Measurements from ENCODE around the gene MGMT.

The MGMT gene

DNA sequence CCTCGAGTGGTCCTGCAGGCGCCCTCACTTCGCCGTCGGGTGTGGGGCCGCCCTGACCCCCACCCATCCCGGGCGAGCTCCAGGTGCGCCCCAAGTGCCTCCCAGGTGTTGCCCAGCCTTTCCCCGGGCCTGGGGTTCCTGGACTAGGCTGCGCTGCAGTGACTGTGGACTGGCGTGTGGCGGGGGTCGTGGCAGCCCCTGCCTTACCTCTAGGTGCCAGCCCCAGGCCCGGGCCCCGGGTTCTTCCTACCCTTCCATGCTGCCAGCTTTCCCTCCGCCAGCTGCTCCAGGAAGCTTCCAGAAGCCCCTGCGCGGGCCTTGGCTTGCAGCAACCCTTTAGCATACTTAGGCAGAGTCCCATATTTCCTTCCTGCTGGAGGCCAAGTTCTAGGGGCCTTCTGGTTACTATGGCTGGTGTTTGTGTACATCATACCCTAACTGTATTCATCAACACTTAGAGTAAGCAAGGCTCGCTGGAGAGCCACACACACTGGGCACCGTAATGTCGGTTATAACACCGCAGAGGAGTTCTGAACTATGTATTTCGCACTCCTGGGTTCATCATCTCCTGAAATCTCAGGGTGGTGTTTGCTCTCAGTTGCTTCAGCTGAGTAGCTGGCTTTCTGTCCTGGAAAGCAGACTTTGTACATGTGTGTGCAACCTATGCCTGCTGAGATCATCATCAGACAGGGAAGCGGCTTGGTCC lies 471 bp downstream of the MGMT start:
- Mint-ChIP-seq H3K9me3 (no peaks in the 10 kb centered on the region), H3K4me3 (peak overlapping the region; percentile 90), H3K4me1 (peaks cover 7% of the 10 kb centered on the region), H3K27ac (peak overlapping the region; percentile 84), H3K36me3 (peaks cover 4% of the 10 kb centered on the region), H3K27me3 (no peaks in the 10 kb centered on the region)
- no peak for ATAC-seq (ENCODE audit: low read depth)
- DNase-seq (ENCODE audit: low spot score in 2 of 2): no peak

DNA sequence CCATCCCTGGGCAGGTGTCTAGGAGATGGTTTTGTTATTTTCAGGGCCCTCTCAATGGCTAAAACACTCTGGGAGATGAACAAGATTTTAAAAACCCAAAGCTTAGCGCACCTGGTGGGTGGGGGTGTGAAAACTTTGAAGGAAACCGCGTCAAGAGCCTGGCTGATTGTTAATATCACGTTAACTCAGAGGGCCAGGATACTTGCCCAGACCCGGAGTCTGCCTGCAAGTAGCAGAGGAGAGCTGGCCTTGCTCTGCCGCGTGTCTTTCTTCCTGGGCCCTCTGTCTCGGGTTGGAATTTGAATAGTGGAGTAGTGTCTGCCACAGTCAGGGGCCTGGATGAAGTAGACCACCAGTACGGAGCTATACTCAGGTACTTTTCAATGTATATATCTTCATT lies 1.1 kb downstream of the MGMT start:
- H3K9me3 Mint-ChIP-seq: no peaks in the 10 kb centered on the region
- H3K27ac Mint-ChIP-seq: peak overlapping the region; percentile 84

DNA sequence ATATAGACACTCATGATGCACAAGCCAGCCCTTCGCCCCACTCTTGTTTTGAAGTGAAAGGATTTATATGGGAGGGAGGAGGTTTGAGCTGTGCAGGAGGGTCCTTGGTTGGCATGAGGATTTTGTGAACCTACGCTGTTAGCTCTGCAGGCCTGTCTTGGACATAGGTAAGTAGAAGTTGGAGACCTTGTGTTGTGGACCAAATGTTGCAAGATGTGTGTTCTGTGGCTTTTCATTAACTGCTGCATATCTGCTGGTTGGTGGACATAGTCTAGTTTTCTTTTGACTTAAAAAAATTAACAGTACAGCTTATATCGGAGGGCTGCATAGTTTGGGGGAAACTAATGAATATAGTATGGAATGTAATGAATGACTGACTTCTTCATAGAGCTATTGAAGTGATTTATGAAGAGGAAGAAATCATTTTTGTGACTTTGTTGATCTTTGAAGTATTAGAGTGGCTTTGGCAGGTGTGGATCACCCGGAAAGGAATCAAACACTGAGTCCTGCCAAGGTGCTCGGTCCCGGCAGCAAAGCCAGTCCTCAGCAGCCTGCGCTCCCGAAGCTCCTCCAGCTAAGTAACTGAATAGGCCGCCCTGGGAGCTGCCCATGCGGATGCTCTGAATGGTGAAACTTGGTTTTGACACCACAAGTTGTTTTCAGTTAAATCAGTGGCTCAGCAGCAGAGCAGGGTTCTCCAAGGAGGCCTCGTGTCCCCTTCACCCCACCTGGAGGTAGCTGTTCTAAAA lies 3.2 kb downstream of the MGMT start:
- DNase-seq (ENCODE audit: low spot score in 2 of 2): no peak
- no peak for ATAC-seq (ENCODE audit: low read depth)
- H3K36me3 Mint-ChIP-seq: peaks cover 4% of the 10 kb centered on the region
- peak overlapping the region; percentile 59 for H3K27ac Mint-ChIP-seq
- H3K9me3 Mint-ChIP-seq: no peaks in the 10 kb centered on the region
- H3K4me3 Mint-ChIP-seq: no peak overlapping the region
- H3K27me3 Mint-ChIP-seq: no peaks in the 10 kb centered on the region
- H3K4me1 Mint-ChIP-seq: peaks cover 33% of the 10 kb centered on the region

More for the DNA sequence above, 1.1 kb downstream of the MGMT start:
- ATAC-seq (ENCODE audit: low read depth) (no peak), DNase-seq (ENCODE audit: low spot score in 2 of 2) (no peak)
- H3K27me3 Mint-ChIP-seq: no peaks in the 10 kb centered on the region
- H3K36me3 Mint-ChIP-seq: peaks cover 4% of the 10 kb centered on the region
- H3K4me3 Mint-ChIP-seq: peak overlapping the region; percentile 90
- H3K4me1 Mint-ChIP-seq: peaks cover 14% of the 10 kb centered on the region

DNA sequence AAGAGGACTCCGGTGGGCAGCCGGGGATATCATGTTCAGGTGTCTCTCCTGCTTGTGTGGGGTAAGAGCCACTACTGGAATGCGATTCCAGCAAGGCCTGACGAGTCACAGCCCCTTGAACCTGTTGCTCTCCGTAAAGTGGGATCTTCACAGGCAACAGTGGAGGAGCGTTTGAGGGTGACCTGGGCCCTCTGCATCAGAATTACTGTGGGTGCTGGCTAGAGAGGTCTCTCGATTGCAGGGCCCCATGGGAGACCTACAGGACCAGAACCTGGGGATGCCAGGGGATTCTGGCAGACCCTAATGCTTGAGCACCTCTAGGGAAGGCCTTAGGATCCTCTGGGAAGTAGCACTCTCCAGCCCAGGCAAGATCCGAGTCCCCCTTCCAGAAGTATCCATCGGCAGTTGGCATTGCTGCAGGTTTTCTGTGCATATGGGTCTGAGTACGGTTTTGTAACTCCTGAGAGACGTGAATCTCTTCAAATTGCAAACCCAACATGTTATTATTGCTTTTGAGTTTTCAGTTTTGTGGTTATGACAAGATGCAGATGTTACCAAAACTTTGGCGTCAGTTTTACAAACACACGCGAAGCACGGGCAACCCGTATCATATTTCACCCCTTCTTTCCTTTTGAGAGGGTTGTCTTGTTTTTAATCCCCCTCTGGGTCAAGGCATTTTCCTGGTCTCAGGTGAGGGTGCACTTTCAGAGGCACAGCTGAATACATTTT lies 4.6 kb downstream of the MGMT start:
- no peaks in the 10 kb centered on the region for H3K27me3 Mint-ChIP-seq
- no peaks in the 10 kb centered on the region for H3K9me3 Mint-ChIP-seq
- peaks cover 35% of the 10 kb centered on the region for H3K4me1 Mint-ChIP-seq
- ATAC-seq (ENCODE audit: low read depth) (no peak), DNase-seq (ENCODE audit: low spot score in 2 of 2) (no peak)
- H3K4me3 Mint-ChIP-seq: no peak overlapping the region
- peak overlapping the region; percentile 4 for H3K27ac Mint-ChIP-seq
- peaks cover 4% of the 10 kb centered on the region for H3K36me3 Mint-ChIP-seq

DNA sequence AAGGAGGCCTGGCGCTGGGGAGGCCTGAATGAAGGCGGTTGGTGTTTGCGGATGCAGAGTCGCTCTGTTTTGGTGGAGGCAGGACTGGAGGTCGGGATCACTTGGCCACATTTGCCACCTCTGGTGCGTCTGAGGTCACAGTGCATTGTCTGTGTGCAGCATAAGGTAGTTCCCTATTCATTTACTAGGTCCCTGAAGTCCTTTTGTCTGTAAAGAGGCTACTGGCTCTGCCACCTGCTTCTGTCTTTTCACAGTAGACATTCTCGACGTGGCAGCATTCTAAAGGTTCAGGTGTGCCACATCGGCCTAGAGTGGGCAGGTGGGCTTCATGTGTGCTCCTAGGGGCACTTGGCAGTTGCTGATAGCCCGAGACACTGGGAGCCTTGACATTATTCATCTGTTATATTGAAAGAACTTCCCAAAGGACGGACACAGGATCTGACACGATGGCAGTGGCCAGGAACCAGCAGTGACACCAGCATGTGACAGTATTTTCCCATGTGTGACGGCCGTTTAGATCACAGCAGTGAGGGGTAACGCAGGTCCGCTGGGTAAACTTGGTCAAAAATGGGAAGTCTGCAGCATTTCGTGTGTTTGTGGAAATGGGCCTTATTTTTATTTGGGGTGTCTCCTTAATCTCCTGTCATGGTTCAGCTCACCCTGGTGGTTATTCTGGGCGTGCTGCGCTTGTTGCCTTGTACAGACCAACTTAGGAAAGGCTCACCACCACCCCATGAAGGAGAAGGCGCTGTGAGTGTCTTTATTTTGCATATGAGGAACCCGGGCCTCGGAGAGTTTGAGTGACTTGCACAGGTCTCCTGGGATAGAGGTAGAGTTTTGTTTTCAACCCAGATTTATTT lies 5.9 kb downstream of the MGMT start:
- peak; percentile 35 to 46 for DNase-seq (ENCODE audit: low spot score in 2 of 2)
- H3K27me3 Mint-ChIP-seq: no peaks in the 10 kb centered on the region
- ATAC-seq (ENCODE audit: low read depth): peak; percentile 79

DNA sequence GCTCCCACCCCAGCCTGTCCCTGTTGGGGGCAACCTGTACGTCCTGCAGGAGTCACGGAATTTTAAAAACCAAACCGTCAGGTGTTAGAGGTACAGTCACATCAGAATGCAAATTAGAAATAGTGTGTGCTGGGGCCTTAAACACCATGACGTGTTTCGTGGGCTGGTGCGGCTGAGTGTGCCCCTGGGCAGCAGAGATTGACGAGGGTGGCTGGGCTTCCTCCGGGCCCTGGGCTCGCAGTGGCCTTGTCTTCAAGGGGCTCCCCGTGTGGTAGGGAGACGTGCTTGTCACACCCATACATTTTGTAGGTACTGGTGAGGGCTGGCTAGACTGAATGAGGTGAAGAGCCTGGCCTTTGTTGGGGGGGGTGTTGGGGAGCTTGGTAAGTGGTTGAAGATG lies 7.6 kb downstream of the MGMT start:
- peaks cover 39% of the 10 kb centered on the region for H3K4me1 Mint-ChIP-seq
- H3K36me3 Mint-ChIP-seq: peaks cover 8% of the 10 kb centered on the region
- H3K9me3 Mint-ChIP-seq: no peaks in the 10 kb centered on the region
- DNase-seq (ENCODE audit: low spot score in 2 of 2) (no peak), ATAC-seq (ENCODE audit: low read depth) (peak; percentile 12)
- peak overlapping the region; percentile 95 for H3K27ac Mint-ChIP-seq
- H3K27me3 Mint-ChIP-seq: no peaks in the 10 kb centered on the region
- peak overlapping the region; percentile 24 for H3K4me3 Mint-ChIP-seq

More for the DNA sequence above, 5.9 kb downstream of the MGMT start:
- Mint-ChIP-seq H3K4me1 (peaks cover 39% of the 10 kb centered on the region), H3K36me3 (peaks cover 6% of the 10 kb centered on the region), H3K9me3 (no peaks in the 10 kb centered on the region), H3K4me3 (peak overlapping the region; percentile 77), H3K27ac (peak overlapping the region; percentile 95)

DNA sequence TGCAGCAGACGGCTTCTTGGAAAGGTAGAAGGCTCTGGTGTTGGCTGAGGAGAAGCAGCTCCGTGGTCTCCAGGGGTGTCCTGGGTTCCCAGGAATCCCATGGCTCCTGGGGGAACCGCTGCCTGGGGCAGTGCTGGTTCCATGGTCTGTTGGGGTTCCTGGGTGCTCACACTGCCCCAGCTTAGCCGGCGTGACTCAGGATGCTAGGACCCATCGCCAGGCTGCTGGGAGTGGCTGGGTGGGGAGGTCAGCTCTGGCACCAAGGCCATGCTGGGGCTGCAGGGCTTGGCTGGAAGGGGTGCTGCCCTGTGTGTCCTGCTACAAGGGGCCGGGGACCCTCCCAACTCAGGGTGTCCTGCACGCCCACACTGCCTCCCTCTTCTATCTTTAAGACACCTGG lies 9.4 kb downstream of the MGMT start:
- Mint-ChIP-seq H3K4me3 (no peak overlapping the region), H3K27me3 (no peaks in the 10 kb centered on the region), H3K9me3 (peaks cover 3% of the 10 kb centered on the region), H3K4me1 (peaks cover 36% of the 10 kb centered on the region), H3K36me3 (peaks cover 12% of the 10 kb centered on the region), H3K27ac (no peak overlapping the region)
- ATAC-seq (ENCODE audit: low read depth): no peak
- no peak for DNase-seq (ENCODE audit: low spot score in 2 of 2)

DNA sequence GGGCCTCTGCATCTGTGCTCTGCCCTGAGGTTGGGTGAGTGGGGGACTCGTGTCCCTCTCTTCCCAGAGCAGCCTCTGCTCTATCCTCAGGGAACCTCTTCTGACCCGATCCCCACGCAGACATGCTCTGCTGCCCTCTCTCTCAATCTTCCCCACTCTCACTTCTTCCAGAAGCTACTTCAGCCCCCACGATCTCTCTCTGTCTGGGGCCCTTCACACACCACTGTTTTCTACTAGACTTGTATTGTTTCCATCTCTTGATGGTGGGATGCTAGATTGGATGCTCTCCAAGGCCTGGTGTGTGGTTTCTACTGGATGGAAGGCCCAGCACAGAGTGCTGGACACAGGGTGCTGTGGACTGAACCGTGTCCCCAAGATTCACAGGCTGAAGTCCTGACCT lies 10.0 kb downstream of the MGMT start:
- H3K27ac Mint-ChIP-seq: peak overlapping the region; percentile 7
- no peak for ATAC-seq (ENCODE audit: low read depth)
- H3K9me3 Mint-ChIP-seq: peaks cover 5% of the 10 kb centered on the region
- no peak overlapping the region for H3K4me3 Mint-ChIP-seq
- peaks cover 15% of the 10 kb centered on the region for H3K36me3 Mint-ChIP-seq
- H3K4me1 Mint-ChIP-seq: peaks cover 36% of the 10 kb centered on the region
- H3K27me3 Mint-ChIP-seq: no peaks in the 10 kb centered on the region
- no peak for DNase-seq (ENCODE audit: low spot score in 2 of 2)

DNA sequence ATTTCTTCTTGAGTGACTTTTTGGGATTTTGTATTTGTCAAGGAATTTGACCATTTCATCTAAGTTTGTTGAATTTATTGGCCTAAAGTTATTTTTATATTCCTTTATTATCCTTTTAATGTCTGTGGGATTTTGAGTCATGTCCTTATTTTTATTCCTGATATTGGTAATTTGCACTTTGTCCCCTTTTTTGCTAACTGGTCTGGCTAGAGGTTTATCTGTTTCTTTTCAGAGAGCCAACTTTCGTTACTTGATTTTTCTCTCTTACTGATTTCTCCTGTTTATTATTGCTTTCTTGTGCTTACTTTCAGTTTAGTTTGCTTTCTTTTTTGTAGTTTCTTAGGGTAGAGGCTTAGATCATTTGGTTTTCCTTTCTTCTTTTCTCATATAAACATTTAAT lies 14.6 kb downstream of the MGMT start:
- H3K36me3 Mint-ChIP-seq: peaks cover 35% of the 10 kb centered on the region

DNA sequence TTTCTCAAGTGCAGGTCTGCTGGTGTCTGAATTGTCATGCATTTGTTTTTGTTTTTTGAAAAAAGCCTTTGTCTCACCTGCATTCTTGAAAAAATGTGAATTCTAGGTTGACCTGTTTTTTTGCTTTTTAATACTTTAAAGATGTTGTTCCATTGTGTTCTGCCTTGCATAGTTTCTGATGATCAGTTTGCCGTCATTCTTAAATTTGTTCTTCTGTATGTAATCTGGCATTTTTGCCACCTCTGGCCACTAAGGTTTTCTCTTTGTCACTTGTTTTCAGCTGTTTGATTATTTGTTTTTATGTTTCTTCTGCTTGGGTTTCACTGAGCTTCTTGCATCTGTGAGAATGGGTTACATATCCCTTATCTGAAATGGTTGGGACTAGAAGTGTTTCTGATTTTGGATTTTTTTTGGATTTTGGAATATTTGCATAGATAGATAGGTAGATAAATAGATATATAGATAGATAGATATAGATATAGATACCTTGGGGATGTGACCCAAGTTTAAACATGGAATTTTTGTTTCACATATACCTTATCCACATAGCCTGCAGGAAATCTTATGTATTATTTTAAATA lies 16.5 kb downstream of the MGMT start:
- no peak for ATAC-seq (ENCODE audit: low read depth)
- Mint-ChIP-seq H3K27ac (no peak overlapping the region), H3K27me3 (no peaks in the 10 kb centered on the region), H3K4me1 (peaks cover 9% of the 10 kb centered on the region), H3K36me3 (peaks cover 37% of the 10 kb centered on the region), H3K4me3 (no peak overlapping the region), H3K9me3 (peaks cover 21% of the 10 kb centered on the region)
- no peak for DNase-seq (ENCODE audit: low spot score in 2 of 2)

More for the DNA sequence above, 14.6 kb downstream of the MGMT start:
- Mint-ChIP-seq H3K27me3 (no peaks in the 10 kb centered on the region), H3K4me3 (no peak overlapping the region), H3K9me3 (peaks cover 21% of the 10 kb centered on the region), H3K4me1 (peaks cover 10% of the 10 kb centered on the region), H3K27ac (no peak overlapping the region)
- ATAC-seq (ENCODE audit: low read depth) (no peak), DNase-seq (ENCODE audit: low spot score in 2 of 2) (no peak)

DNA sequence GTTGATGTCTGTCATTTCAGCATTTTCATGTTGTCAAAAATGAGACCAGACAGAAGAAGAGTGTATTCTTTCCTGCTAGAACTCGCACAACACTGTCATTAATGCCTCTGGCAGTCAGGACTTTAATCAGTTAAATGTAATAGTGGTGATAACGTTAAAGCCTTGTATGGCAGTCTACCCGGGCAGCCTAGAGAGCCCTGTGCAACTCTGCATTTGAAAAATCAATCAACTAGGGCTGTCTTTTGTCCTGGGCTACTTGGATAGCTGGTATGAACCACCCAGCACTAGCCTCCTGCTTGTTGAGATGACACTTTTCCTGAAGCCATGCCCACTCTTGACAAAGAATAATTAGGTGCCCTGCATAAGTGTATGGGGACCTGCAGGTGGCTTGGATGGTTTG lies 19.8 kb downstream of the MGMT start:
- no peaks in the 10 kb centered on the region for H3K27me3 Mint-ChIP-seq
- H3K9me3 Mint-ChIP-seq: peaks cover 28% of the 10 kb centered on the region
- H3K27ac Mint-ChIP-seq: no peak overlapping the region

DNA sequence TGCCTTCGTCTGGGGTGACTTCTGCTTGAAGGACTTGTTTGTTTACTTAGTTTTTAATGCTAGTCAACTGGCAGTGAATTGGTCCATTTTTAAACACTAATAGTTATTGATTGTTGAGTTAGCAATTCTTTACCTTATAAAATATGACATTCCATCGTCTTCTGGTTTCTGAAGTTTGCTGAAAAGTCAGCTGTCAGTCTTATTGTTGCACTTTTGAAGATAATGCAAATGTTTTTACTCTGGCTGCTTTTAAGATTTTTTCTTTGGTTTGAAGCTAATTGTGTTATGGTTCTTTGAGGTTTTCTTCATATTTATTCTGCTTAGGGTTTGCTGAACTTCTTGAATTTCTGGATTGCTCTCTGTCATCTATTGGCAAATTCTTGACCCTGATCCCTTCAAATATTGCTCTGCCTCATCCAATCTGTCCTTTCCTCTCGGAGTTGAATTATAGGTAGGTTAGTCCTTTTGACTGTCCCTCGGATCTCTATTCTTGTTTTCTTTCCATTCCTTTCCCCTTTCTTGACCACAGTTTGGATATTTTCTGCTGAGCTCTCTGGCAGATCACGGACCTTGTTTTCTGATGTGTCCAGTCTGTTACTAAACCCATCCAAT lies 24.2 kb downstream of the MGMT start:
- Mint-ChIP-seq H3K27me3 (no peaks in the 10 kb centered on the region), H3K27ac (no peak overlapping the region), H3K4me3 (no peak overlapping the region), H3K4me1 (peaks cover 5% of the 10 kb centered on the region), H3K36me3 (peaks cover 41% of the 10 kb centered on the region), H3K9me3 (peaks cover 17% of the 10 kb centered on the region)
- no peak for DNase-seq (ENCODE audit: low spot score in 2 of 2)
- ATAC-seq (ENCODE audit: low read depth): no peak

More for the DNA sequence above, 19.8 kb downstream of the MGMT start:
- Mint-ChIP-seq H3K4me3 (no peak overlapping the region), H3K4me1 (peaks cover 5% of the 10 kb centered on the region), H3K36me3 (peaks cover 41% of the 10 kb centered on the region)
- no peak for ATAC-seq (ENCODE audit: low read depth)
- no peak for DNase-seq (ENCODE audit: low spot score in 2 of 2)

DNA sequence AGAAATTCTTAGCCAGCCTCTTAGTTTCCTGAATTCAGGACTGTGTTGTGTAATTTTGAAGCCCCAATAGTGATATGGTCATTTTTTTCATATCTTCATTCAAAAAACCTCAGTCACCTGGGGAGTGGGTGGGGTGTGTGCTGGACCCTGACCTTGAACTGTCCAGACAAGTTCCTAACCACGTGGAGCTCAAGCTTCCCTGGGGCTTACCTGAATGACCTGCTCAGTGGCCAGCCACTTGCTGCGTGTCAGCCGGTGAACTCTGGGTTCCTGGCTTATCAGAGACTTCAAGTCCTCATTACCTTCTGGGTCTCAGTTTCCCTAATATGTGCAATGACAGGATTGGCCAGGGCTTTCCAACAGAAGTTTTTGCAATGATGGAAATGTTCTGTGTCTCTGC lies 27.1 kb downstream of the MGMT start:
- DNase-seq (ENCODE audit: low spot score in 2 of 2) (no peak), ATAC-seq (ENCODE audit: low read depth) (no peak)
- peaks cover 6% of the 10 kb centered on the region for H3K4me1 Mint-ChIP-seq
- peaks cover 17% of the 10 kb centered on the region for H3K9me3 Mint-ChIP-seq
- H3K4me3 Mint-ChIP-seq: no peak overlapping the region
- no peak overlapping the region for H3K27ac Mint-ChIP-seq
- H3K36me3 Mint-ChIP-seq: peaks cover 42% of the 10 kb centered on the region
- H3K27me3 Mint-ChIP-seq: no peaks in the 10 kb centered on the region
